Activated B cell treated with CpG ODN at 0.5 μM for 24 hours (primary cell): ENCODE results near the gene PDGFD. TPM values are rescaled to one million over a fixed set of nuclear protein-coding genes. Genes with fewer than 3 reads are reported as not detected.

ENCODE experiments used
- ATAC-seq: fragments of 200-7000 bp; cut with Tn5 transposase; one replicate; pipeline ENCODE4 v1.10.0; 2021; ENCODE audit warnings: low read depth, mild to moderate bottlenecking, moderate library complexity
- CTCF ChIA-PET: fragments of 350-600 bp; sonication (Branson Sonifier 250); formaldehyde crosslinking; loops from one replicate; lab custom pipeline; 2021; ENCODE audit warnings: antibody characterized with exemption; lab: Charles Lee
- POLR2A ChIA-PET: fragments of 350-600 bp; sonication (Branson Sonifier 250); formaldehyde crosslinking; loops from one replicate; lab custom pipeline; 2021; ENCODE audit warnings: antibody characterized with exemption; lab: Charles Lee
- DNase-seq: peaks from one replicate; pipeline ENCODE4 v3.0.0; 2022
- H3K27ac Mint-ChIP-seq: one replicate; pipeline ENCODE4 v1.8.0; 2020; ENCODE audit warnings: mixed read lengths
- H3K27me3 Mint-ChIP-seq: one replicate; pipeline ENCODE4 v1.8.0; 2021; ENCODE audit warnings: mixed read lengths
- H3K36me3 Mint-ChIP-seq: one replicate; pipeline ENCODE4 v1.8.0; 2021; ENCODE audit warnings: low read depth, mixed read lengths
- H3K4me1 Mint-ChIP-seq: one replicate; pipeline ENCODE4 v1.8.0; 2021; ENCODE audit warnings: mixed read lengths
- H3K4me3 Mint-ChIP-seq: one replicate; pipeline ENCODE4 v1.8.0; 2020; ENCODE audit warnings: mild to moderate bottlenecking, mixed read lengths
- H3K9me3 Mint-ChIP-seq: one replicate; pipeline ENCODE4 v1.8.0; 2020; ENCODE audit warnings: mixed read lengths
- intact Hi-C: fragments of 100-400 bp; cut with micrococcal nuclease; formaldehyde crosslinking; loops from one replicate; pipeline ENCODE4 v1.15.1; 2024
- total RNA-seq: library from RNA; stranded (reverse); gene quantifications from 2 replicates; pipeline ENCODE4 v1.2.3, GENCODE V29; 2022
- TF ChIP-seq, protein P1 (sequence below): fragments of 200-600 bp; IDR thresholded peaks from one replicate; pipeline ENCODE4 v1.8.0; 2022; ENCODE audit warnings: antibody characterized with exemption, mild to moderate bottlenecking

Gene PDGFD
- total RNA-seq, 1 donor from 2014 or later = 0.53 TPM

DNA sequence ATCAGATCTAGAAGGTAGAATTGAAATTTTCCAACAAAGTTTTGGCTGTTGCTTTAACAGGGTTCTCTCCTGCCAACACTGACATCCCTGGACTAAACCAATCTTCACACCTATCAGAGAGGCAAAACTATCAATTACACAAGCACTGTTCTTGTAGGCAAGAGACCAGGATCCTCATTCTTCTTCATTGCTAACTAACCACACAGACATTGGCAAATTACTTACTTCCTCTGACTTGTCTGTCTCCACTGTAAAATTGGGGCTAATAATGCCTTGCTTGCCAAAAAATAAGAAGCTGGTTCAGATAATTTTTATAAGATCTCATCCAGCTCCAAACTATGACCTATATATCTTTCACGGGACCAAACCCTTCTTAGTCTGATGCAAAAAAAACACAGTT, 221.3 kb downstream of the PDGFD start:
- H3K36me3 Mint-ChIP-seq = no peaks in the 10 kb centered on the region
- ChIA-PET POLR2A (no interaction called here), CTCF (no interaction called here)
- H3K4me3 Mint-ChIP-seq = no peak overlapping the region
- H3K27me3 Mint-ChIP-seq = no peaks in the 10 kb centered on the region
- no peaks in the 10 kb centered on the region for H3K9me3 Mint-ChIP-seq
- intact Hi-C loops = no loop called here
- H3K4me1 Mint-ChIP-seq = no peaks in the 10 kb centered on the region
- H3K27ac Mint-ChIP-seq = no peak overlapping the region
- DNase-seq = no peak
- TF ChIP-seq, protein P1, sequence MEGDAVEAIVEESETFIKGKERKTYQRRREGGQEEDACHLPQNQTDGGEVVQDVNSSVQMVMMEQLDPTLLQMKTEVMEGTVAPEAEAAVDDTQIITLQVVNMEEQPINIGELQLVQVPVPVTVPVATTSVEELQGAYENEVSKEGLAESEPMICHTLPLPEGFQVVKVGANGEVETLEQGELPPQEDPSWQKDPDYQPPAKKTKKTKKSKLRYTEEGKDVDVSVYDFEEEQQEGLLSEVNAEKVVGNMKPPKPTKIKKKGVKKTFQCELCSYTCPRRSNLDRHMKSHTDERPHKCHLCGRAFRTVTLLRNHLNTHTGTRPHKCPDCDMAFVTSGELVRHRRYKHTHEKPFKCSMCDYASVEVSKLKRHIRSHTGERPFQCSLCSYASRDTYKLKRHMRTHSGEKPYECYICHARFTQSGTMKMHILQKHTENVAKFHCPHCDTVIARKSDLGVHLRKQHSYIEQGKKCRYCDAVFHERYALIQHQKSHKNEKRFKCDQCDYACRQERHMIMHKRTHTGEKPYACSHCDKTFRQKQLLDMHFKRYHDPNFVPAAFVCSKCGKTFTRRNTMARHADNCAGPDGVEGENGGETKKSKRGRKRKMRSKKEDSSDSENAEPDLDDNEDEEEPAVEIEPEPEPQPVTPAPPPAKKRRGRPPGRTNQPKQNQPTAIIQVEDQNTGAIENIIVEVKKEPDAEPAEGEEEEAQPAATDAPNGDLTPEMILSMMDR = no peak
- ATAC-seq = no peak

DNA sequence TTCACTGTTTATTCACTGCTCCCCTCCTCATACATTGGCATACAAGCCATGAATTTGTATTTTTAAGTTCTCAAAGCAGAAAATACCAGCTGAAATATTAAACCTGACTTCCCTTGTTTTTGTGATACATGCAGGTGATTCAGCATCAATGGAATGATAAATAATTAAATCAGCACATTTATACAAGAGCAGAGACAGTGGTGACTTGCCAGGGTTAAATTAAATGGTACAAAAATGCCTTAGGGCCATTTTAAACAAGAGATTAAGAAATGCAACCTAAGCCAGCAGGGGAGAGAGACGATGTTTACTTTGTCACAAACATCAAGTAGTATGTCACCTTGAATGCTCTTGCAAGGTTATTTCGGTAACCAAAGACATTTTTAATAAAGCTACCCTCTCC, 223.4 kb downstream of the PDGFD start:
- no peaks in the 10 kb centered on the region for H3K9me3 Mint-ChIP-seq
- no peaks in the 10 kb centered on the region for H3K36me3 Mint-ChIP-seq
- CTCF ChIA-PET = no interaction called here
- H3K27ac Mint-ChIP-seq = no peak overlapping the region
- no peak for ATAC-seq
- POLR2A ChIA-PET = no interaction called here
- H3K27me3 Mint-ChIP-seq = no peaks in the 10 kb centered on the region
- intact Hi-C loops = no loop called here
- TF ChIP-seq, protein P1 = no peak
- no peaks in the 10 kb centered on the region for H3K4me1 Mint-ChIP-seq
- no peak overlapping the region for H3K4me3 Mint-ChIP-seq
- no peak for DNase-seq

DNA sequence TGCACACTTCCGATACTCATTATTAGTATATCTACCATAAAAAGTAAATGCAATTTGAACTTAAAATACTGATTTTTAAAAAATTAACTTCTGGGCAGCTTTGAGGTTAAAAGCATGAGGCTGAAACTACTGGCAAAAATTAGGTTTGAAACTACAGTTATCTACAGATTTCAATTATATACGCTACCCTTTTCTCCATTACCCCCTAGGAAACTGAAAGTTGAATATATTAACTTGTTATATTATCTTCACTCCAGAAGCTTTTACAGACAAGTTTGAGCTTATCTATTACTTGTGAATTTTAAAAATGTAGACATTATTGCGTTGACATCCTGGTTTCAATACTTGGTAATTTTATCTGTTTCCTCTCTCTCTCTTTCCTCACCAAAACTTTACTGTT, 224.3 kb downstream of the PDGFD start:
- Mint-ChIP-seq H3K4me1 (no peaks in the 10 kb centered on the region), H3K27me3 (no peaks in the 10 kb centered on the region), H3K36me3 (no peaks in the 10 kb centered on the region), H3K4me3 (no peak overlapping the region), H3K9me3 (no peaks in the 10 kb centered on the region), H3K27ac (no peak overlapping the region)
- no peak for DNase-seq
- POLR2A ChIA-PET = no interaction called here
- ATAC-seq = no peak
- intact Hi-C loops = no loop called here
- TF ChIP-seq, protein P1 = no peak
- CTCF ChIA-PET = no interaction called here

DNA sequence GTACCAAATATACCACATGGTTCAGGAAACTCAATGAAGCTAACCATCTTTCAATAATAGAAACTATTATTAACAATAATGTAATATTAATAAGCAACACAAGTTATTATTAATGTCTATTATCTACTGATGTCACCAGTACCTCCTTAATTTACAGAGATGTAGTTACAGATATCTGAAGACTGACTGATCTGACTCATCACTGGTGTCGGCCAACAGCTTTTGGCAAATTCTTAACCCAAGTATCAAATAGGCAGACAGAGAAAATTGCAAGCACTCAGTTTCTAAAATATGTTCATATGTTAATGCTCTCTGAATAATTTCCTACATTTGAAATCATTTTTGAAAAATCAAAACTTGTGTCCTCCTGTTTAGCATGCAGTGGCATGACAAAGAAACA, 227.9 kb downstream of the PDGFD start:
- Mint-ChIP-seq H3K27me3 (no peaks in the 10 kb centered on the region), H3K9me3 (no peaks in the 10 kb centered on the region), H3K36me3 (no peaks in the 10 kb centered on the region), H3K27ac (no peak overlapping the region), H3K4me3 (no peak overlapping the region), H3K4me1 (no peaks in the 10 kb centered on the region)
- no peak for DNase-seq
- POLR2A ChIA-PET = no interaction called here
- no peak for ATAC-seq
- intact Hi-C loops = no loop called here
- CTCF ChIA-PET = no interaction called here
- TF ChIP-seq, protein P1 = no peak

DNA sequence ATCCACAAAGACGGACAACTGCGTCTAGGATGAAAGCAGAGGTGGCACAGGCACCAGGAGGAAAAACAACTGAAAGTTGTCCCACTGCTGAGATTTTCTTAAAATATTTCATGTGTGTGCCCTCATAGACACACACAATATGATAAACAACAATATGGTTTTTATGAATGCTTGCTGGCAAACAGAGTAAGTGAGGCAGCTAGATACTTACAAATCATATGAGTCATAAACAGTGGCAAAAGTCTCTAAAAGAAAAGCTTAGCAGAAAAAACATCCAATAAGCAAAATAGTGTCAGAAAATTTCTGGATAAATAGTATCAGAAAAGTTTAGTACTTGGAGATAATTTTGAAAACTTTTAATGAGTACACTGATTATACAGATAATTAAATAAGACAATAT, 228.7 kb downstream of the PDGFD start:
- Mint-ChIP-seq H3K4me3 (no peak overlapping the region), H3K27me3 (no peaks in the 10 kb centered on the region), H3K4me1 (no peaks in the 10 kb centered on the region), H3K27ac (no peak overlapping the region), H3K9me3 (no peaks in the 10 kb centered on the region), H3K36me3 (no peaks in the 10 kb centered on the region)
- no peak for DNase-seq
- intact Hi-C loops = no loop called here
- TF ChIP-seq, protein P1 = no peak
- POLR2A ChIA-PET = no interaction called here
- no peak for ATAC-seq
- CTCF ChIA-PET = no interaction called here
